Measurements from ENCODE around the gene MAFG.

MAFG gene

DNA sequence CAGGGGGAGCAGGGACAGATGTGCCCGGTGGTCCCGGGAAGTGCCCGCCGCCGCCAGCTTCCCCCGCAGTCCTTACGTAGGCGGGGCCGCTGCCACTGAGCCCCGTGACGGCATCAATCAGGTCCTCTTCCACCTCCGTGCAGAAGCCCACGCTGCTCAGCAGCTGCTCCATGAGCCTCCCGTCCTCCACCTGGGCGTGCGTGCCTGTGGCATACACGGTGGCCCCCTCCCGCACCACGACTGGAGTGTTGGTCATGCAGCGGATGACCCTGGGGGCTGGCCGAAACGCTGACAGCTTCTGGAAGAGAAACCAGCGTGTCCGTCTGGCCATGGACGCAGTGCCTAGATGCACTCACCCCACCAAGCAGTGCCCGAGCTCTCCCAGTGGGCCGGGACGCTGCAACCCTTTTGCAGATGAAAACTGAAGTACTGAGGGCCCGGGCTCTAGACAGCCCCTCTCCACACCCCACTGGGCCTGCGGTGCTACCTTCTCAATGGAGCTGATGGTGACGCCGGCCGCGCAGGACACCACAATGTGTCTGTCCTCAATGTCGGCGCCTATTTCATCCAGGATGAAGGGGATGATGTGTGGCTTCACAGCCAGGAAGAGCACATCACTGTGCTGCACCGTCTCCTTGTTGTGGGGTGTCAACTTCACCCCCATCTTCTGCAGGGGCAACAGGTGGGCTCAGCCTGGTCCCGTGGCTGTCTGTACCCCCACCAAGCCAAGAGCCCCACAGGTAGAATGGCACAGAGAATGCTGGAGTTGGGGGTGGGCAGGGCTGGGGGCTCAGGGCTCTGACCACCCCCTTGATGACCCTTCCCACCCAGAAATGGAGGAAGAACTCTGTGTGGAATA lies 7.5 kb upstream of the MAFG start:
- Histone ChIP-seq H3K4me1 (ENCODE audit: insufficient read depth, low read length) (no peaks in the 10 kb centered on the region), H3K36me3 (ENCODE audit: insufficient read depth, low read length) (no peaks in the 10 kb centered on the region), H3K9ac (ENCODE audit: low read depth, low read length) (no peak overlapping the region)

DNA sequence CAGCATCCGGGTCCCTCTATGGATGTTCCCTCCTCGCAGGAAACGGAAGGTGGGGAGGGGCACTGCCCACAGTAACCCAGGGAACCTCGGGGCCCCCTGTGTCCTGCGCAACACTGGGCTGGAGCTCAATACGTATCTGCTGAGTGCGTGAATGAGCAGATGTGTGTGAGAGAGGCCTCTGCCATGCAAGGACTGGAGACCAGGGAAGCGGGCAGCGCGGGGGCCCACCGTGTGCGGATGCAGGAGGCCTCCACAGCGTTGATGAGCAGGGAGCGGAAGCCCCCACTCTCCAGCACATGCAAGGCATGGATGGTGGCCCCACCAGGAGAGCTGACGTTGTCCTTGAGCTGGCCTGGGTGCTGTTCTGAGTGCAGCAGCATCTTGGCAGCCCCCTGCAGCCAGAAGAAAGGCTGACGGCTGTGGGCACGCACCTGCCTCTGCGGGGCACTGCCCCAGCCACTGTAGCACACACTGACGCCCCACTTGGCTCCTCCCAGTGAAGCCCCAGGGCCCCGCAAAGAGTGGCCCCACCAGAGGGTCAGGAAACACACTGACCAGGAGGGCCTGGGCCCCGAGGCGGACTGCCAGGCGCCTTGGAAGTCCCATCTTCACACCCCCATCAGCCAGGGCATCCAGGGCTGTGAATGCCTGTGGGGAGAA lies 6.7 kb upstream of the MAFG start:
- Histone ChIP-seq H3K9me3 (ENCODE audit: control insufficient read depth, insufficient read depth, low read length) (no peaks in the 10 kb centered on the region), H3K9ac (ENCODE audit: low read depth, low read length) (no peak overlapping the region), H3K36me3 (ENCODE audit: insufficient read depth, low read length) (no peaks in the 10 kb centered on the region), H3K4me1 (ENCODE audit: insufficient read depth, low read length) (no peaks in the 10 kb centered on the region)

More for the DNA sequence above, 7.5 kb upstream of the MAFG start:
- no peaks in the 10 kb centered on the region for H3K9me3 ChIP-seq (ENCODE audit: control insufficient read depth, insufficient read depth, low read length)

DNA sequence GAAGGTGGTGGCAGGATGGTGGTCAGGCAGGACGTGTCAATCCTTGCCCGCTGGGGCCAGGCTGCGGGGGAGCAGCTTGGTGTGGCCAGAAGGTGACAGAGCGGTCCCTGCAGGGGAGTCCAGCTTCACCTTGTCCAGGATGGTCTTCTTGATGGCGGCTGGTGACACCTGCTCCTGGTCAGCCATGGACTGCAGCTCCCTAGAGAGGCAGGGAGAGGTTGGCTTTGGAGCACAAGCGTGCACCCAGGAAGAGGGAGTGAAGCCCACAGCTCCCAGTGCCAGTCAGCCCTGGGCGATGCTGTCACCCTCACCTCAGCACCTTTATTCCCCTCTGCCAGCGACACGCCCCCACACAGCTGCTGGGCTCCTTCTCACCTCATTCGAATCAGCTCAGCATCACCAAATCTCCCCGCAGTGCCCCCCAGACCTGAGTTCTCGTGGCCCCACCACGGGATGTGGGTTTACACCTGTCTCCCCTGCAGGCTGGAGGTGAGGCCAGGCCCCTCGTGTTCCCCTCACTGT lies 5.7 kb upstream of the MAFG start:
- no peaks in the 10 kb centered on the region; the same call in 1 of the 2 replicates for H3K4me1 ChIP-seq (ENCODE audit: insufficient read depth, low read length)
- H3K9ac ChIP-seq (ENCODE audit: low read depth, low read length): no peak overlapping the region
- no peaks in the 10 kb centered on the region for H3K9me3 ChIP-seq (ENCODE audit: control insufficient read depth, insufficient read depth, low read length)
- no peaks in the 10 kb centered on the region for H3K36me3 ChIP-seq (ENCODE audit: insufficient read depth, low read length)

DNA sequence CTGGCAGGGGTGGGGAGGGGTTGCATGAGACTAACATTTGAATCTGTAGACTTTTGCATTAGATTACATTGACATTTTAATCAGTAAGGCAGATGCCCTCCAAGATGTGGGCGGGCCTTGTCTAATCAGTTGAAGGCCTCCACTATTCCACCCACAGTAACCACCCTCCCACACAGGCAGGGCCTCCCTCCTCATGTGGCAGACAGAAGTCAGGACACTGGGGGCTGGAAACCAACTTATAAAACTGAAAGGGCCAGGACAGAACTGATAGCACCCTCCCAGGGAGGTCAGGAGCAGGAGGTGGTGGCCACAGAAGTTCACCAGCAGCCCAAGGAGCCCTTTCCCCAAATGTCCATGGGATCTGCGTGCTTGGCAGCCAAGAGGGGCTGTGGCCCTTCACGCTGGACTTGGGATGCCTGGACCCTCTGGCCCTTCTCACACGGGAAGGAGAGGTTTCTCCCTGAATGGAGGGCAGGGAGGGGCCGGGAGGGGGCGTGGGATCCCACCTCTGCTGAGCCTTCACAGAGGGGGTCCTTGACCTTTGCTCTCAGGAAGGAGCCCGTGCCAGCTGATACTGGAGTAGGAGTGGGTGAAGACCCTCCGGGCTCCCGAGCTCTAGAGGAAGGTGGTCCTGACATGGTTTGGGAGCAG lies 4.9 kb upstream of the MAFG start:
- Histone ChIP-seq H3K9ac (ENCODE audit: low read depth, low read length) (no peak overlapping the region), H3K36me3 (ENCODE audit: insufficient read depth, low read length) (no peaks in the 10 kb centered on the region), H3K4me1 (ENCODE audit: insufficient read depth, low read length) (no peaks in the 10 kb centered on the region; the same call in 1 of the 2 replicates), H3K9me3 (ENCODE audit: control insufficient read depth, insufficient read depth, low read length) (no peaks in the 10 kb centered on the region)

DNA sequence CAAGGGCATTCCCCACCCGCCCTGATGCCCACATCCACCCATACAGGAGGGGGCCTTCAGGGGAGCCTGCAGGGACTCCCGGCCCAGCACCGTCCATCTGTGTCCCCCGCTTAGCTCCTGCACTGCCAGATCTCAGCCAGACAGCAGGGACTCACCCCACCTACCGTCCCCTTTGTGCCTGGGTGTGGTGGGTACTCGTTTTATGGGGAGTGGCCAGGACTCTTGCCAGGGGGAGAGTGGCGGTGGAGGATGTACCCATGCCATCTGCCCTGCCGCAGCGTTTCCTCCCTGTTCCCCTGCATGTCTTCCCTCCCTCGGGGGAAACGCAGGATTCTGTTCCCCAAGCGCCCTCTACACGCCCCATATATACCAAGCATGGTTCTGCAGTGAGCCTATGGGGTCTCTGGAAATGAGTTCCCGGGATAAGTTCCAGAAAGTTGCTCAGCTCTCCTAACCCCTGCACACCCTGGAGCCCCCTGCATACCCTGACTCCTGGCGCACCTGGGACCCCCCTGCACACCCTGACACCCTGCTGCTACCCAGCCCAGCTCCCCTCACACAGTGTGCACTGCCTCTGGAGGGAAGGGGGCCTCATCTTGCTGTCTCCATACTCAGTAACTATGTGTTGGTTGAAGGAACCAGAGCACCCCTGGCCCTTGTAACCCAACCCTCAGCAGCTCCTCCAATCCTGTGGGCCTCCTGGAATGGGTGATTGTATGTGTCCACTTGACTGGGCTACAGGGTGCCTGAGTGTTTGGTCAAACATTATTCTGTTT lies 4.2 kb upstream of the MAFG start:
- no peaks in the 10 kb centered on the region for H3K36me3 ChIP-seq (ENCODE audit: insufficient read depth, low read length)
- no peaks in the 10 kb centered on the region for H3K9me3 ChIP-seq (ENCODE audit: control insufficient read depth, insufficient read depth, low read length)
- H3K9ac ChIP-seq (ENCODE audit: low read depth, low read length): no peak overlapping the region
- no peaks in the 10 kb centered on the region; the same call in 1 of the 2 replicates for H3K4me1 ChIP-seq (ENCODE audit: insufficient read depth, low read length)

DNA sequence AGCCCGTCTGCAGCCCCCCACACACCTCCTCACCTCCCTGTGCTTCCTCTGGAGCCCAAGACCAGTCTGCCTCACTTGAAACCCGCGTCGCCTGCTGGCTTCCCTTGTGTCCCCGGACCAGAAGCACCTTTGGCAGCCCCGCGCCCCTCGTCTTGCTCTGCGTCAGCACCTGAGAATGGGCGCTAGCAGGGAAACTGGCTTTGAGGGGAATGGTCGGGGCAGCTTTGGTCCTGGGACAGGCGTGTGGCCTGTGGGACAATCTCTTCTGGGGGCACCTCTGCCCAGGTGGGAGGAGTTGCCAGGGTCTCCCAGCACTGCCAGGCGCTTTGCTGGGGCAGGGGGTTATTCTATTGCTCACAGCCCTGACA lies 3.6 kb upstream of the MAFG start:
- Histone ChIP-seq H3K4me1 (ENCODE audit: insufficient read depth, low read length) (peaks cover under 1% of the 10 kb centered on the region; the same call in 1 of the 2 replicates), H3K36me3 (ENCODE audit: insufficient read depth, low read length) (no peaks in the 10 kb centered on the region), H3K9me3 (ENCODE audit: control insufficient read depth, insufficient read depth, low read length) (no peaks in the 10 kb centered on the region), H3K9ac (ENCODE audit: low read depth, low read length) (no peak overlapping the region)

DNA sequence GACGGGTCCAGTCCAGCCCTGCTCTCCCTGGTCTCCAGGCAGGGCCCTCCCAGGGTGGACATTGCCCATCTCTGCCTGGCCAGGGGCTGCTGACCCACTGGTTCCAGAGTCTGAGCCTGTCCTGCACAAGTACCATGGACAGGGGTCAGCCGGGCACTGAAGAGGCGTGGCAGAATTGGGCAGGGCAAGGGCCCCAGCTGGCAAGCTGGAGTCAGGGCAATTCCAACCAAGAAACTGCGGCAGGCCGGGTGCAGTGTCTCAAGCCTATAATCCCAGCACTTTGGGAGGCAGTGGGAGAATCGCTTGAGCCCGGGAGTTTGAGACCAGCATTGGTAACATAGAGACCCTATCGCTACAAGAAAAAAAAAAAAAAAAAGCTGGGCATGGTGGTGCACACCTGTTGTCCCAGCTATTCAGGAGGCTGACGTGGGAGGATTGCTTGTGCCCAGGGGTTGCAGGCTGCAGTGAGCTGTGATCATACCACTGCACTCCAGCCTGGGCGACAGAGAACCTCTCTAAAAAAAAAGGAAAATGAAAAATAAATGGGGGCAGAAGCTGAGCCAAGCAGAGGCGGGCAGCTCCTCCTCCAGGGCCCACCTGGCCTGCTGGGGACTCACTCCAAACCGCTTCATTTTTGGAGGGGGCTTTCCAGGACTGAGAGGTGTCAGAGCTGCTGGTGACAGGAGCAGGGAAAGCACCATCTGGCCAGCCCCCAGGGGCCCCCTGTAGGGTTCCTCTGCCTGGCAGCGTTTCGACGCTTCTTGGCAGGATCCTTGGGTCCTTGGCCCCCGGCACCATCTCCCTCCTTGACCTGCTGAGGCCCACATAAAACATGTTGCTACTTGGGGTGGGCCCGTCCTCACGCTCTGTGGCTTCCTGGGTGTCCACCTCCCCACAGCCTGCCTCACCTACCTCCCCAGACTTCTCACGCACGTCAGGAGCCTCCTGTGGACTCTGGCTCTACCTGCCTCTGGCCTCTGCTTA lies 2.9 kb upstream of the MAFG start:
- H3K9ac ChIP-seq (ENCODE audit: low read depth, low read length): no peak overlapping the region
- no peaks in the 10 kb centered on the region for H3K9me3 ChIP-seq (ENCODE audit: control insufficient read depth, insufficient read depth, low read length)
- no peaks in the 10 kb centered on the region for H3K36me3 ChIP-seq (ENCODE audit: insufficient read depth, low read length)
- H3K4me1 ChIP-seq (ENCODE audit: insufficient read depth, low read length): peaks cover 4% of the 10 kb centered on the region; the same call in 1 of the 2 replicates

DNA sequence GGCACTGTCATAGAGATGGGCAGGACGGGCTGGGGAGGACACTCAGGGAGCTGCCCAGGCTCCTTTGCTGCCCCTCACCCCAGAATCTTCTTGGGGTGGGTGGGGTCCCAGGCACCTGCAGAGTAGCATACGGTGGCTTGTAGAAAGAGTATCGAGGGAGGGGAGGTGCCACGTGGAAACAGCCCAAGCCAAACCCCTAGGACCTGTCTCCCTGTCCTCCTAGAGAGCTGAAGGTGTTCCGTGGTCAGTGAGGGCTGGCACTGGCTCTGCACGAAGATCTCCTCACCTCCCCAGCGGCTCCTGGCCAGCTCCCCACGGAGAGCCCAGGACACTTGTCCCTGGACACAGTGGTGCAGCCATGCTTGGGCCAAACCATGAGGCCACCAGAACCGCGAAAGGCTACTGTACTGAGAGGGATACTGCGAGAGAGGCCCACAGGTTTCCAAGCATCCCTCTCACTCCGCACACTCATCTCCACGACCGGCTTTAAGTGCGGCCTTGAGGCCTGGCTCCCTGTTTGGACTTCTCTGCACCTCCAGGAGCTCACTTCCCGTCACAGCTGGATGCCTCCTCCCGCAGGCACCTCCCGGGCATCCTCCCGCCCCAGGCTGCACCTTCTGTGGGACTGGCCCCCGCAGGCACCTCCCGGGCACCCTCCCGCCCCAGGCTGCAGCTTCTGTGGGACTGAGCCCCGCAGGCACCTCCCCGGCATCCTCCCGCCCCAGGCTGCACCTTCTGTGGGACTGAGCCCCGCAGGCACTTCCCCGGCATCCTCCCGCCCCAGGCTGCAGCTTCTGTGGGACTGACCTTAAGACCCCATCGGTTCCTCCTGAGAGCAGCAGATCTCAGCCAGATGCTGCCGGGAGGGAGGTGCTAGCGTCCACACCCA lies 2.0 kb upstream of the MAFG start:
- H3K9ac ChIP-seq (ENCODE audit: low read depth, low read length): no peak overlapping the region
- H3K36me3 ChIP-seq (ENCODE audit: insufficient read depth, low read length): no peaks in the 10 kb centered on the region
- H3K9me3 ChIP-seq (ENCODE audit: control insufficient read depth, insufficient read depth, low read length): no peaks in the 10 kb centered on the region
- peaks cover 13% of the 10 kb centered on the region; the same call in 1 of the 2 replicates for H3K4me1 ChIP-seq (ENCODE audit: insufficient read depth, low read length)

DNA sequence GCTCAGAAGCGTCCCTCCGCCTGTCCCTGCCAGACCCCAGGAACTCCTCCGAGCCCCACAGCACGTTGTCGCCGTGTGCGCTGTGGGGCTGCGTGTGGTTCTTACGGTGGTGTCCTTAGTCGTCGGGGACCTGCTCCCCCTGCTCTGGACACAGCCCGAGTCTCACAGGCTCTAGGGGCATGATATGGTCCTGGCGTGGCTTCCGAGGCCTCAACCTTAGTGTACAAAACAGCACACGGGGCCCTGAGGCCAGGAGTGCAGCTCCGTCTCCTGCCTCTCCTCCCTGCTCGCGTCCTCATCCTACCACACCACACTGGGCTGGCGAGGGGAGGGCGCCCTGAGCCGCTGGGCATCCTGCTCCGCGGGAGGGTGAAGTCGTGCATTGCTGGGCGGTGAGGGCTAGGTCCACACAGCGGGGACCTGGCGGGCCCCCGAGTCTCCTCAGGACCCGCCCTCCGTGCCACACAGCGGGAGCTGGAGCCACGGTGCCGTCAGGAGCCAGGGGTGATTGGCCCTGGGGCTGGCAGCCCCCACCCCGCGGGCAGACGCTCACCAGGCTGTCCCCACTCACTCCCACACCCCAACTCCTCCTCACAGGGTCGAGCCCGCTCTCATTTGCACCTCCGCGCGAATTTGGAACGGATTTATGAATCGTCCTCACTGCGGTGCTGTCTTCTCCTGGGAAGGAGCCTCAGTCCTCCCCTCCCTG lies 1.2 kb upstream of the MAFG start:
- Histone ChIP-seq H3K36me3 (ENCODE audit: insufficient read depth, low read length) (no peaks in the 10 kb centered on the region), H3K9me3 (ENCODE audit: control insufficient read depth, insufficient read depth, low read length) (no peaks in the 10 kb centered on the region), H3K4me1 (ENCODE audit: insufficient read depth, low read length) (peaks cover 21% of the 10 kb centered on the region; the same call in 1 of the 2 replicates), H3K9ac (ENCODE audit: low read depth, low read length) (peak overlapping the region; percentile 78)

DNA sequence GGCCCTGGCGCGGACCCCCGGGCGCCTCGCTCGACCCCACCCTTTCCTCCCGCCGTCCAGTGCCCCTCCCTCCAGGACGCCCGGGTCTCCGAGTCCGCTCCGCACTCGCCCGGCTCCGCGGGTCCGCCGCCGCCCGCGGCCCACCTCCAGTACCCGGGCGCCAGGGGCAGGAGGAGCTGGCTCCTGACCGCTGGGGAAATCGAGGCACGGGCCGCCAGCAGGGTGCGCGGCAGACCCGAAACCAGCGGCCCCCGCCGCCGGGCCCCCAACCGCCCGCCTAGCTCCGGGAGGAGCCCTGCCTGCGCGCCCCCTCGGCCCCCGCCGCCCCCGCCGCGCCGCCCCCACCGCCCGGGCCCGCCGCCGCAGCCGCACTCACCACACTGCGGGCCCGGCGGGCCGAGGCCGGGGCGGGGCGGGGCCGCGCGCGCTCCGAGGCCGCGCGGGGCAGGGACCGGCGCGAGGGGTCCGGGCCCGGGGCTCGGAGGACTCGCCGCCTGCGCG lies 333 bp downstream of the MAFG start:
- Histone ChIP-seq H3K9ac (ENCODE audit: low read depth, low read length) (peak overlapping the region; percentile 78), H3K36me3 (ENCODE audit: insufficient read depth, low read length) (no peaks in the 10 kb centered on the region), H3K4me1 (ENCODE audit: insufficient read depth, low read length) (peaks cover 28% of the 10 kb centered on the region; the same call in 1 of the 2 replicates), H3K9me3 (ENCODE audit: control insufficient read depth, insufficient read depth, low read length) (no peaks in the 10 kb centered on the region)

DNA sequence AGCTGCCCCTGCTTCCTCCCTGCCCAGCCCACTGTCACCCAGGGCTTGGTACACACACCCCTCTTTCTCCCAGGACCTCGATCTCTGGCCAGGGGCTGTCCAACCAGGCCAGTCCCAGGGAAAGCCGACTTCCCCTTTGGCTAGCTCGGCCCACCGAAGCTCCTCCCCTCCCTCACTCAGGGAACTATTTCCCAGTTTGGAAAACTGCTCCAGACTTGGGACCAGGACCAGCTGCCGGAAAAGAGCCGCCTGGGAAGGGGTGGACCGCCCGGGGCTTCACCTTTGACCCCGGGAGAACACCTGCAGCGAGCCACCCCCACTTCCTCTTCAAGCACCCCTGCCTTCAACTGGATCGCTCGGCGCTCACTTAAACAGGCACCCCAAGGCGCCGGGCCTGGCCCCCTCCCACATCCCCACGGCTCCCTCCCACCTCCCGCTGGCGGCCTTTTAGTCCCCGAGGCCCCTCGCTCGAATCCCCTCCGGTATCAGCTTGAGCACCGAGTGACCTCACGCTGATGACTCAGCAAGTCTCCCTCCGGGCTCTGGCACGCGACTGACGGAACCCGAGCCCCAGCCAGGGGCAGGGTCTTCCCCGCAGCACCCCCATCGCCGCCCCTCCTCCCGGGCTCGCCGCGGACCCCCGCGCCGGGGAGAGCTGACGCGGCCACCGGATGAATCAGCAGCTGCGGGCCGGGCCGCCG lies 934 bp downstream of the MAFG start:
- Histone ChIP-seq H3K4me1 (ENCODE audit: insufficient read depth, low read length) (peaks cover 28% of the 10 kb centered on the region; the same call in 1 of the 2 replicates), H3K36me3 (ENCODE audit: insufficient read depth, low read length) (no peaks in the 10 kb centered on the region), H3K9ac (ENCODE audit: low read depth, low read length) (peak overlapping the region; percentile 66), H3K9me3 (ENCODE audit: control insufficient read depth, insufficient read depth, low read length) (no peaks in the 10 kb centered on the region)
